Activated T-cell treated with anti-CD3 and anti-CD28 coated beads, Interleukin-2, amount 50 U/mL, for 24 hours (primary cell): ENCODE results near the gene HAS3.
"Not testable (repeated sequence)": the region's sequence is repeated elsewhere in the genome, so short reads cannot be mapped to it uniquely, and the experiment has no call there.

ENCODE experiments used
- DNase-seq: peaks from one replicate; pipeline ENCODE4 v3.0.0-alpha.2; 2020
- H3K27ac Mint-ChIP-seq: 2 replicates; pipeline ENCODE4 v1.8.0; 2020; ENCODE audit warnings: mild to moderate bottlenecking, mixed read lengths
- H3K27me3 Mint-ChIP-seq: 2 replicates; pipeline ENCODE4 v1.8.0; 2020; ENCODE audit warnings: mixed read lengths
- H3K36me3 Mint-ChIP-seq: 2 replicates; pipeline ENCODE4 v1.8.0; 2020; ENCODE audit warnings: low read depth, mixed read lengths
- H3K4me1 Mint-ChIP-seq: 2 replicates; pipeline ENCODE4 v1.8.0; 2020; ENCODE audit warnings: low read depth, mixed read lengths
- H3K4me3 Mint-ChIP-seq: 2 replicates; pipeline ENCODE4 v1.8.0; 2020; ENCODE audit warnings: mild to moderate bottlenecking, moderate library complexity, mixed read lengths
- H3K9me3 Mint-ChIP-seq: 2 replicates; pipeline ENCODE4 v1.8.0; 2020; ENCODE audit warnings: mixed read lengths

Gene HAS3, protein sequence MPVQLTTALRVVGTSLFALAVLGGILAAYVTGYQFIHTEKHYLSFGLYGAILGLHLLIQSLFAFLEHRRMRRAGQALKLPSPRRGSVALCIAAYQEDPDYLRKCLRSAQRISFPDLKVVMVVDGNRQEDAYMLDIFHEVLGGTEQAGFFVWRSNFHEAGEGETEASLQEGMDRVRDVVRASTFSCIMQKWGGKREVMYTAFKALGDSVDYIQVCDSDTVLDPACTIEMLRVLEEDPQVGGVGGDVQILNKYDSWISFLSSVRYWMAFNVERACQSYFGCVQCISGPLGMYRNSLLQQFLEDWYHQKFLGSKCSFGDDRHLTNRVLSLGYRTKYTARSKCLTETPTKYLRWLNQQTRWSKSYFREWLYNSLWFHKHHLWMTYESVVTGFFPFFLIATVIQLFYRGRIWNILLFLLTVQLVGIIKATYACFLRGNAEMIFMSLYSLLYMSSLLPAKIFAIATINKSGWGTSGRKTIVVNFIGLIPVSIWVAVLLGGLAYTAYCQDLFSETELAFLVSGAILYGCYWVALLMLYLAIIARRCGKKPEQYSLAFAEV

DNA sequence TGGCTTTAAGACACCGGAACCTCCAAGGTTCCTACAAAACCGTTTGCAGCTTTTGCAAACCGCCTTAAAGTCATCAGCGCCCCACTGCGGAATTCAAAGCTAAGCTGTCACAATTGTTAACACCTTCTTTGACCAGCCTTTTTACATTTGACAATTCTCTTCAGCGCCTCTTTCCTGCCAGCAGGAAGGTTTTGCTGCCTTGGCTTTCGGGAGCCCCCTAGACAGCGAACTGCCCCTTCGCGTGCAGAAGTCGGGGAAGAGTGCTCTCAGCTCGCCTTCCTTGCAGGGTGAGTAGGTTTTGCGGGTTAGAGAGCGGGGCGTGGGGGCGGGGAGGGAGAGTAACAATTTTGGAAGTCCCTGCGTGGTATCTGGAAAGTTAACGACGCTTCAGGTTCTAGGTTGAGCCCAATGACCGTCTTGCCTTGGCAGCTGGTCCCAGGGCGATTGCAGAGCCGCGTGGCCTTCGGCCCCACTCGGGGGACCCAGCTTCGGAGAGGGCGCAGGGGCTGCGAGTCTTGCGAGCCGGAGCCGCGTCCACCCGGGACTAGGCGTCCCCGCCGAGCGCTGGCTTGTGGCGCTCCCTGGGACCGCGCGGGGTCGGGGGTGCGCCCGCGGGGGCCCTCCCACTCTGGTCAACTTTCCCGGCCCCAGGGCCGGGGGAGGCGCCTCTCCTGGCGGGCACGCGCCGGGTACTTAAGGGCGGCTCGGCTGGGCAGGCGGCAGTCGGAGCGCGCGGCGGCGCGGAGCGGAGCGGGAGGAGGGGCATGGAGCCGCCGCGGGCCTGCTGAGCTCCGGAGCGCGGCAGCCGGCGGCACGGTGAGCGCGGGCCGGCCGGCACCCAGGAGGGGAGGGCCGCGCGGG, at the start of gene HAS3:
HAS3 (plus strand) TSS at position 153 of the 861 bp plus-strand sequence. CDS start 3,743 bp downstream, outside the sequence.
- Mint-ChIP-seq H3K4me3 (peak within 1 kb of the TSS; percentile 81), H3K9me3 (no peaks in the 10 kb centered on the region), H3K27ac (peak within 1 kb of the TSS; percentile 75), H3K36me3 (peaks cover 14% of the 10 kb centered on the region), H3K27me3 (peaks cover 49% of the 10 kb centered on the region), H3K4me1 (peaks cover 21% of the 10 kb centered on the region)
- peak; percentile 62 for DNase-seq

DNA sequence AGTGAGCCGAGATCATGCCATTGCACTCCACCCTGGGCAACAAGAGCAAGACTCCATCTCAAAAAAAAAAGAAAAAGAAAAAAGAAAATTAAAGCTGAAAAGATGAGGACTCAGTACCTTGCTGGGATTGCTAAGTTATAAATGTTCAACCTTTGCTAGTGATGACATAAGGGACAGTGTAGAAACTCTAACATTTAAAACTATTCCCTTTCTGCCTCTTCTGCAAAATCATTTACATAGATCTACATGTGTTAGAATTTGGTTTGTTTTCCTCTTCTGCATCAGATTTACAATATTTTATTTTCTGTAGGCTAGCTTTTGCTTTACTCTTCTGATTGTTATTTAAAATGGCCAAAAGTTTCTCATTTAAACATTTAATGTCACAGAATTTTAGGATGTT, 49.5 kb upstream of the HAS3 start:
- Mint-ChIP-seq H3K27me3 (no peaks in the 10 kb centered on the region), H3K9me3 (no peaks in the 10 kb centered on the region), H3K36me3 (peaks cover 18% of the 10 kb centered on the region), H3K27ac (no peak overlapping the region), H3K4me3 (no peak overlapping the region), H3K4me1 (no peaks in the 10 kb centered on the region)
- no peak for DNase-seq

DNA sequence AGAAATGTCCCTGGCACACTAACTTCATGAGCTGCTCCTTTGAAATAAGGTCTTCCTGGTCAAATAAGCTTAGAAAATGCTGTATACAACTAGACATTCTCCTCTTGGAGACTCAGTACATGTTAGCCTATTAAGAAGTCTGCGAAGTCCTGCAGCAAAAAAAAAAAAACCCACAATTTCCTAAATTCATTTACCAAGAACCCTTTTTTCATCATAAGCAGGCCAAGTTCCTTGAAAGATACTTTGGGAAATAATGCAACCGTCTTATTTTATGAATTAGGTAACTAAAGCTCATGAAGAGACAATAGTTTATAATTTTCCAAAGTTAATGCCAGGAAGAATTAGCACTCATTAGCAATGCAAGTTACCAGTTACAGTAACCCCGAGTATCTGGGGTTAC, 49.0 kb upstream of the HAS3 start:
- DNase-seq = no peak
- Mint-ChIP-seq H3K4me3 (no peak overlapping the region), H3K9me3 (no peaks in the 10 kb centered on the region), H3K27ac (no peak overlapping the region), H3K27me3 (no peaks in the 10 kb centered on the region), H3K4me1 (no peaks in the 10 kb centered on the region), H3K36me3 (peaks cover 18% of the 10 kb centered on the region)

DNA sequence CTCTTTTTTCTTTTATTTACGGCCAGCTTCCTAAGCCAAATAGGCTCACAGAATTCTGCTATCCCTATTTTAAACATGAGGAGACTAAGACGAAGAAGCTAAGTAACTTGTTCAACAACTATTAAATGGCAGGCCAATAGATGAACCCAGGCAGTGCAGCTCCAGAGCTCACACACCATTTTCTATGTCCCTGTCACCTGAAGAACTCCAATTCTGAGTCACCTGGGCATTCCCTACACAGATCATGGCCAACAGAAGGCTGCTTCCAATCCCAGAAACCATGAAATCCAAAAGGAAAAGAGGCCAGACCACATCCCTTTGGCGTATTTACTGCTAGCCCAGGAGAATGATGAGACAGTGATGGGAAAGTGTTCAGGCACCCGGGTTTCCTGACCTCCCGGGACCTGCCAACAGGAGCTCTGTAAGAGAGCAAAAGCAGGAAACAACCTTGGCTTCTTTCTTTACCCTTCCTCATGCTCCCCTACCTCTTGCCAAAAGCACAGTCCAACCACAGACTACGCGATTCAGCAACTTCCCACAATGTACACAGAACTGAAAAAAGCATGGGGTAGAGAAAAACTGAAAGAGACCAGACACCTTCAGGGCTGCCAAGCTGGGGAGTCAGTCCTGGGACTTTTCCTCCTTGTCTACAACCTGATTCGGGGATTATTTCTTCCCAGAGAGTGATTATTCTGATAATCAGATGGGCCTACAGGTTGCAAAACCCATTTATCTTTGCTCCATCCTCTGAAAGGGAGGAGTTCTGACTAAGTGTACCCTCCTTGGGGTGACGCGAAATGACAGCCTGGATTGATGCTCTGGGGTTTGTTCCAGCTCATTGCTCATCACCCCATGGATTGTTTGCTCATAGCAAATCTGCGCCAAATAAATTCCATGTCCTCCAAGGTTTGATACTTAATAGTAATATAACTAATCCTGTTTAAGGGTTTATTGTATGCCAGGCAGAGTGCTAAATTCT, 47.8 kb upstream of the HAS3 start:
- no peaks in the 10 kb centered on the region for H3K4me1 Mint-ChIP-seq
- H3K27ac Mint-ChIP-seq = peak overlapping the region; percentile 13
- peaks cover 24% of the 10 kb centered on the region for H3K36me3 Mint-ChIP-seq
- DNase-seq = no peak
- H3K27me3 Mint-ChIP-seq = no peaks in the 10 kb centered on the region
- no peaks in the 10 kb centered on the region for H3K9me3 Mint-ChIP-seq
- H3K4me3 Mint-ChIP-seq = no peak overlapping the region

DNA sequence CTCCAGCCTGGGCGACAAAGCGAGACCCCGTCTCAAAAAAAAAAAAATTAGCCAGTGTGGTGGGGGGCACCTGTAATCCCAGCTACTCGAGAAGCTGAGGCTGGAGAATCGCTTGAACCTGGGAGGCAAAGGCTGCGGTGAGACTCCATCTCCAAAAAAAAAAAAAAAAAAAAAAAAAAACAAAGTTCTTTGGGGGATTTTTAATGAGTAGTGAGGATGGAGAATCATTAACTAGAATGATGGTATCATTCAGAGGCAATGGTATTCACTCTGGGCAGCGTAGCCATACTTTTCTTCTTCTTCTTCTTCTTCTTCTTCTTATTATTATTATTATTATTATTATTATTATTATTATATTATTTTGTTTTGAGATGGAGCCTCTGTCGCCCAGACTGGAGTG, 42.0 kb upstream of the HAS3 start:
- H3K27me3 Mint-ChIP-seq, H3K9me3 Mint-ChIP-seq, H3K4me3 Mint-ChIP-seq, H3K27ac Mint-ChIP-seq, DNase-seq, H3K4me1 Mint-ChIP-seq: not testable (repeated sequence)
- peaks cover 37% of the 10 kb centered on the region for H3K36me3 Mint-ChIP-seq

DNA sequence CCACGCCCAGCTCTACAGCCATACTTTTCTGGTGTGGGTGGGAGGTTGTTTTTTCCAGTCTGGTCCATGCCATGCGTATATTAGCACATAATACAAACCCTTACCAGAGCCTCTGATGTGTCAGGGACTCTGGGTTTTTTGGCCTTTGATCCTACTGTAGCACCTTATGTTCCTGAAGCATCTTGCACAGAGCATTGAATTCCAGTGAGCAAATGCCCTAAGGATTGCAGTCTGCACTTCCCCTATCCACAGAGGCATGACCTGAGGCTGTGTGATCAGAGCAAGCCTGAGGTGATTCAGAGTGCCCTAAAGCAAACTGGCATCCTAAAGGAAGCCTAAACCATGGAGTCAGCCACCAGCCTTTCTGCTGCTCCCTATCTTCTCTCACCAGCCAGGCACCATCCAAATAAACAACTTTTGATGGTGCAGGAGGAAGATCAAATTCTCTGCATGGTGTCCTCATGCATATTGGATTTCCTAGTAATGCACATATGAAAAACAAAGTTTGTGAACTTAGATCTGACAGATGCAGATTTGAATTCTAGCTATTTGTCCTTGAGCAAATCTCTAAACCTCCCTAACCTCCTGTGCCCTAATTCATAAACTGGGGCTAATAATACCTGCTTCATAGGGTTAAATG, 41.2 kb upstream of the HAS3 start:
- Mint-ChIP-seq H3K36me3 (peaks cover 43% of the 10 kb centered on the region), H3K4me3 (no peak overlapping the region), H3K27ac (no peak overlapping the region), H3K27me3 (no peaks in the 10 kb centered on the region), H3K9me3 (no peaks in the 10 kb centered on the region), H3K4me1 (no peaks in the 10 kb centered on the region)
- no peak for DNase-seq

DNA sequence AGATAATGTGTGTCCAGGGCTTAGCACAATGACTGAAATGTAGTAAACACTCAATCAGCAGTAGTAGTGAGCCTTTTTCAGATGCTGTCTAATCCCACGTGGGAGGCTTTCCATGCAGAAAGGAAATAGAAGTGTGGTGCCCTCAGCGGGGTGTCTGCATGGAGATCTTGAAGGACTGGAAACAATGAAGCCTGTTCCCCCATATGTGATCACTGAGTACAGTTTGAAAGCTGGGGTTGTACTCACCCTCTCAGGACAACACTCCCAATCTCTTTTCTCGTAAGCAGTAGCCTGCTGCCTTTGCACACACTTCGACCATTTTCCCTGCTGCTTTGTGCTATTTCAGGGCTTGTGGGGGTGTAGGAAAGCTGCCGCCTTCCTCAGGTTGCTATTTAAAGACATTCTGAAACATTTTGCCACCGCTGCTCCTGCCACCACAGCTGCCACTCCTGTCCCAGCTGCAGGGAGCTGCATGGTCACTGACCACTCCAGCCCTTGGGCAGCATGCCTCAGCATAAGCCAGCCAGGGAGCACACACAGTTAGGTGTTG, 40.6 kb upstream of the HAS3 start:
- H3K36me3 Mint-ChIP-seq = peaks cover 40% of the 10 kb centered on the region
- H3K27ac Mint-ChIP-seq = no peak overlapping the region
- no peaks in the 10 kb centered on the region for H3K4me1 Mint-ChIP-seq
- no peak overlapping the region for H3K4me3 Mint-ChIP-seq
- DNase-seq = no peak
- no peaks in the 10 kb centered on the region for H3K9me3 Mint-ChIP-seq
- H3K27me3 Mint-ChIP-seq = no peaks in the 10 kb centered on the region

DNA sequence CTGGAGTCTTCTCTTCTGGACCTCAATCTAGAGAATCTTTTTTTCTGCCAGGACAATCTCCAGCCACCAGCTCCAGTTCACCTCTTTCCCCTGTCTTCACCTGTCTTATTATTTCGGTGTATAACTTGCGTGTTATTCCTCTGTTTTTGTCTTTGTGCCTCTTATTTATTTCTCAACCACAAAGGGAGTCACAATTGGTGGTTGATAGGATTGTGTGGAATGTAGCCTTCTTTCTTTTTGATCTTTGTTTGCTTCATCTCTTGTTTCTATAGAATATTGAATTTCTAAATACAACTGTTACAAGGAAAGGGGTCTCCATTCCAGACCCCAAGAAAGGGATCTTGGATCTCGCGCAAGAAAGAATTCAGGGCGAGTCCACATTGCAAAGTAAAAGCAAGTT, 35.9 kb upstream of the HAS3 start:
- no peaks in the 10 kb centered on the region for H3K9me3 Mint-ChIP-seq
- H3K4me1 Mint-ChIP-seq = peaks cover 1% of the 10 kb centered on the region
- no peak overlapping the region for H3K4me3 Mint-ChIP-seq
- no peaks in the 10 kb centered on the region for H3K27me3 Mint-ChIP-seq
- no peak overlapping the region for H3K27ac Mint-ChIP-seq
- DNase-seq = no peak
- peaks cover 23% of the 10 kb centered on the region for H3K36me3 Mint-ChIP-seq

DNA sequence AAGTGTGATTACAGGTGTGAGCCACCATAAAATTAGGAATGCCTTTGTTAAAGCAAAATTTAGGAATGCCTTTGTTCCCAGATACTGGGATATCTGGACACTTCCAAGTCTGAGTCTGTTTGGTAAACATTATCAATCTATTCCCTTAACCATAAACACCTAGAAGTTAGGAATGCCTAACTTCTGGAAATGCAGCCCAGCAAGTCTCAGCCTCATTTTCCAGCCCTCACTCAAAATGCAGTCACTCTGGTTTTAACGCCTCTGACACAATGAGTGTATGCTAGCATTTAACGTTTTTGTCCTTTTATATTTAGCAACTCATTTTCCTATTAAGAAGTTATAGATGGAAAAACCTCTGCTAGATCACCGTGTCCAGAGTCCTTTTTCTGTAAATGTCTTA, 34.4 kb upstream of the HAS3 start:
- no peak overlapping the region for H3K4me3 Mint-ChIP-seq
- H3K27ac Mint-ChIP-seq = no peak overlapping the region
- peaks cover 1% of the 10 kb centered on the region for H3K4me1 Mint-ChIP-seq
- no peaks in the 10 kb centered on the region for H3K9me3 Mint-ChIP-seq
- H3K36me3 Mint-ChIP-seq = peaks cover 16% of the 10 kb centered on the region
- no peak for DNase-seq
- no peaks in the 10 kb centered on the region for H3K27me3 Mint-ChIP-seq

DNA sequence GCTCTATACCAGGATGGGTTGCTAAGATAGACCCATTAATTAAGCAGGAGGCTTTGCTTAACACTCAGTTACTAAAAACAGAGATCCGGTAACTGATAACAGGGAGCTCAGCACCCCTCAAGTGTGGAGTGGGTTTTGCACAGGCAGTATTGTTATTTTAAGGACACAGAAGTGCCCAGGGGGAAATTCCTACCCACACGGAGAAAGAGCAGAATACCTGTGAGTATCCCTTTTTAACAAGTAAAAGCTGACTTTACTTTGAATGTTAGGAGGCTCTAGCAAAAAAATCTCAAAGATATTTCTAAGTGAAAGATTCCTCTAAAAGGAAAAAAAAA, 32.8 kb upstream of the HAS3 start:
- Mint-ChIP-seq H3K27ac (no peak overlapping the region), H3K4me1 (peaks cover 1% of the 10 kb centered on the region), H3K36me3 (peaks cover 21% of the 10 kb centered on the region), H3K27me3 (no peaks in the 10 kb centered on the region), H3K4me3 (no peak overlapping the region), H3K9me3 (no peaks in the 10 kb centered on the region)
- DNase-seq = no peak

DNA sequence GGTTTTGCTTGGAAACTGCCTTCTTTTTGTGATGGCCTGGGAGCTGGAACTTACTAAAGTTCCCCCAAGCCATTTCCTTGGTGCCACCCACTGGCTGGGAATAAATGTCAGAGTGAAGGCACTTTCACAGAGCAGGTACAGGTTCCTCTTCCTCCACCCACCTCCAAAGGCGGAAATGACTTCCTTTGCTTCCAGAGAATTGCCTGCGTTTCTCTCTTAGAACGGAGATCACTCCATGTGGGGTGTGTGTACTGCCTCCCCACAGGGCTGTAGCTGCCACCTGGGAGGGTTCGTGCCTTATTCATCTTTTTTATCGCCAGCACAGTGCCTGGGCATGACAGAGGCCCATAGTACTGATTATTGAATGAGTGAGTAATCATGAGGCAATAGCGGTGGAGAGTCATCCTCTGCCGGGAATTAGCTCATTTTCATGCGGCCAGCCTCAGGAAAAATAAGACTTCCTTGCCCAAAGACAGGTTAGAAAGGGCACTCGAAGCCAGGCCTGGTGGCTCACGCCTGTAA, 32.2 kb upstream of the HAS3 start:
- H3K4me1 Mint-ChIP-seq = peaks cover 1% of the 10 kb centered on the region
- H3K9me3 Mint-ChIP-seq = no peaks in the 10 kb centered on the region
- H3K4me3 Mint-ChIP-seq = no peak overlapping the region
- peaks cover 17% of the 10 kb centered on the region for H3K36me3 Mint-ChIP-seq
- H3K27me3 Mint-ChIP-seq = no peaks in the 10 kb centered on the region
- no peak overlapping the region for H3K27ac Mint-ChIP-seq
- DNase-seq = no peak

DNA sequence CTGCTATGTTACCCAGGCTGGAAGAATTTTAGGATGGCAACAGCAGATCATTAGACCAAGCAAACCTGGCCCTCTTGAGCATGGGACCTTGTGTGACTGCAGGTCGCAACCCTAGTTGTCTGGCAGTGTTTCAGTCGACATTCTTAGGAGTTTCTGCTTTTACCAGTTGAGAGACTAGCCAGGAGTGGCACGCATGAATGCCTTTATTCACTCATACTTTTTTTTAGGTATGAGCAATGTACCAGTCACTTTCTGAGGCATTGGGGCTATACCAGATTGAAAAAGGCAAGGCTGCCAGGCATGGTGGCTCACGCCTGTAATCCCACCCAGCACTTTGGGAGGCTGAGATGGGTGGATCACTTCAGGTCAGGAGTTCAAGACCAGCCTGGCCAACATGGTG, 28.2 kb upstream of the HAS3 start:
- Mint-ChIP-seq H3K27me3 (no peaks in the 10 kb centered on the region), H3K9me3 (no peaks in the 10 kb centered on the region), H3K27ac (no peak overlapping the region), H3K4me3 (no peak overlapping the region), H3K36me3 (peaks cover 5% of the 10 kb centered on the region), H3K4me1 (no peaks in the 10 kb centered on the region)
- no peak for DNase-seq

DNA sequence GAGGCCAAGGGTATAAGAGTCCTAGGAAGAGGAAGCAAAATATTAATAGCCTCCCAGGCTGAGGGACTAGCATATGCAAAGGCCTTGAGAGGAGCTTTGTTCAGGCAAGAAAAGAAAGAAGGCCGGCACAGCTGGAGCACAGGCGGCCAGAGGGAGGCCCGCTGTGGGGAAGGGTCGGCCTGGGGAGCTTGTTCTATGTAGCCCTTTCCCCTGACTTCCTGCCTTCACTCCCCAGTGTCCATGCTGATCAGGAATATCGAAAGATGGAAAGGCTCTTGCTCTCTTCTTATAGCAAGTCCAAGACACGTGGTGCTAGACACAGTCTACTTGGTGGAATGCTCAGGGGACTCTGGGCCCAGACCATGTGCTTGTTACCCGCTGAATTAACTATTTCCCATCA, 27.4 kb upstream of the HAS3 start:
- H3K4me1 Mint-ChIP-seq = no peaks in the 10 kb centered on the region
- DNase-seq = no peak
- H3K27me3 Mint-ChIP-seq = no peaks in the 10 kb centered on the region
- H3K36me3 Mint-ChIP-seq = peaks cover 10% of the 10 kb centered on the region
- no peak overlapping the region for H3K4me3 Mint-ChIP-seq
- H3K9me3 Mint-ChIP-seq = no peaks in the 10 kb centered on the region
- no peak overlapping the region for H3K27ac Mint-ChIP-seq
